ENCODE data around the gene ESPNL.
"Not testable (repeated sequence)": the region's sequence is repeated elsewhere in the genome, so short reads cannot be mapped to it uniquely, and the experiment has no call there.

ESPNL gene

GRCh38 chr2:238100821-238101771 lies 956 bp downstream of the ESPNL start:
- ATAC-seq, result no peak

GRCh38 chr2:238101891-238102841 lies 2.0 kb downstream of the ESPNL start:
- peak in 1 of 2 donors; percentile 7 for ATAC-seq

GRCh38 chr2:238102865-238103264 lies 2.7 kb downstream of the ESPNL start:
- ATAC-seq, result no peak

GRCh38 chr2:238103465-238104225 lies 3.5 kb downstream of the ESPNL start:
- no peak for ATAC-seq

GRCh38 chr2:238104226-238104690 lies 4.1 kb downstream of the ESPNL start:
- ATAC-seq, result no peak

- ATAC-seq, result no peak
Observed at GRCh38 chr2:238104691-238105371, 4.7 kb downstream of the ESPNL start.

- no peak for ATAC-seq
Observed at GRCh38 chr2:238105506-238106338, 5.6 kb downstream of the ESPNL start.

- ATAC-seq, result no peak
Observed at GRCh38 chr2:238106339-238106697, 6.2 kb downstream of the ESPNL start.

GRCh38 chr2:238106698-238107524 lies 6.8 kb downstream of the ESPNL start:
- no peak for ATAC-seq

GRCh38 chr2:238107525-238108422 lies 7.6 kb downstream of the ESPNL start:
- peak; percentile 36 to 51 for ATAC-seq

- ATAC-seq, result peak; percentile 24 to 44
Observed at GRCh38 chr2:238108423-238109183, 8.5 kb downstream of the ESPNL start.

- ATAC-seq, result no peak
Observed at GRCh38 chr2:238113611-238114010, 13.5 kb downstream of the ESPNL start.

GRCh38 chr2:238114331-238114841 lies 14.2 kb downstream of the ESPNL start:
- ATAC-seq, result no peak

- no peak for ATAC-seq
Observed at GRCh38 chr2:238114851-238115660, 14.9 kb downstream of the ESPNL start.

- ATAC-seq, result not testable (repeated sequence)
Observed at GRCh38 chr2:238115709-238116108, 15.6 kb downstream of the ESPNL start.

- no peak for ATAC-seq
Observed at GRCh38 chr2:238116298-238117198, 16.4 kb downstream of the ESPNL start.

Data from activated CD4-positive, CD25-positive, alpha-beta regulatory T cell treated with anti-CD3 and anti-CD28 coated beads, Interleukin-2, amount 50 U/mL, for 24 hours (primary cell).